ENCODE data around the gene LSAMP.

The LSAMP gene

GRCh38 chr3:116165641-116166040 is 279.6 kb downstream of the LSAMP start:
- Histone ChIP-seq H3K27ac (ENCODE audit: poor library complexity, severe bottlenecking) (no peak overlapping the region), H3K4me1 (ENCODE audit: insufficient read depth, poor library complexity, severe bottlenecking) (no peaks in the 10 kb centered on the region), H3K9me3 (ENCODE audit: severe bottlenecking) (no peaks in the 10 kb centered on the region), H3K27me3 (ENCODE audit: insufficient read depth, poor library complexity, severe bottlenecking) (no peaks in the 10 kb centered on the region), H3K36me3 (ENCODE audit: low read depth) (no peaks in the 10 kb centered on the region), H3K4me3 (ENCODE audit: severe bottlenecking) (no peak overlapping the region)
- ATAC-seq (ENCODE audit: low read depth) (no peak), DNase-seq (ENCODE audit: low spot score) (no peak)
- no peak for TF ChIP-seq CTCF (IDR thresholded peaks at IDR 0.05; ENCODE audit: poor library complexity, severe bottlenecking)

DNA sequence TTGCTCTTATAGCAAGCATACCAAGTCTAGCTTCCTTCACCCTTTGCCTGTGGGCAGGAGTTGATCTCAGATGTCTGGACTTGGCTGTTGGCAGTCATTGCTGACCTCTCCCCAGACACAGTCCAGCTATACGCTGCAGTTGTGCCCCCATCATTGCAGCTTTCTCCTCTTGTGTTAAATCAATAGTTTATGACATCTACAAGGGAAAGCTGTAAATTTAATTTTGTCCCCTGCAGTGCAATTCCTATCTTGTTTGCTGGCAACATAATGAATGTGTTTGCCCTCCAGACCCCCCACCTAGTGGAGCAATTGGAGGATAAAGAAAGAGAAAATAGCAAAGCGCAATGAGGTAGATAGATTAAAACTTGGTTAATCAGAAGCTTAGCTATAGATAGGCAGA is 280.2 kb downstream of the LSAMP start:
- TF ChIP-seq CTCF (IDR thresholded peaks at IDR 0.05; ENCODE audit: poor library complexity, severe bottlenecking) = no peak
- ATAC-seq (ENCODE audit: low read depth) = no peak
- no peaks in the 10 kb centered on the region for H3K27me3 ChIP-seq (ENCODE audit: insufficient read depth, poor library complexity, severe bottlenecking)
- H3K36me3 ChIP-seq (ENCODE audit: low read depth) = no peaks in the 10 kb centered on the region
- no peaks in the 10 kb centered on the region for H3K4me1 ChIP-seq (ENCODE audit: insufficient read depth, poor library complexity, severe bottlenecking)
- H3K4me3 ChIP-seq (ENCODE audit: severe bottlenecking) = no peak overlapping the region
- no peak overlapping the region for H3K27ac ChIP-seq (ENCODE audit: poor library complexity, severe bottlenecking)
- DNase-seq (ENCODE audit: low spot score) = no peak
- H3K9me3 ChIP-seq (ENCODE audit: severe bottlenecking) = no peaks in the 10 kb centered on the region

GRCh38 chr3:116164039-116164438 is 281.2 kb downstream of the LSAMP start:
- no peak for TF ChIP-seq CTCF (IDR thresholded peaks at IDR 0.05; ENCODE audit: poor library complexity, severe bottlenecking)
- Histone ChIP-seq H3K4me1 (ENCODE audit: insufficient read depth, poor library complexity, severe bottlenecking) (no peaks in the 10 kb centered on the region), H3K27ac (ENCODE audit: poor library complexity, severe bottlenecking) (no peak overlapping the region), H3K27me3 (ENCODE audit: insufficient read depth, poor library complexity, severe bottlenecking) (no peaks in the 10 kb centered on the region), H3K9me3 (ENCODE audit: severe bottlenecking) (no peaks in the 10 kb centered on the region), H3K4me3 (ENCODE audit: severe bottlenecking) (no peak overlapping the region), H3K36me3 (ENCODE audit: low read depth) (no peaks in the 10 kb centered on the region)
- ATAC-seq (ENCODE audit: low read depth) = no peak
- no peak for DNase-seq (ENCODE audit: low spot score)

- Histone ChIP-seq H3K27ac (ENCODE audit: poor library complexity, severe bottlenecking) (no peak overlapping the region), H3K36me3 (ENCODE audit: low read depth) (no peaks in the 10 kb centered on the region), H3K4me3 (ENCODE audit: severe bottlenecking) (no peak overlapping the region), H3K4me1 (ENCODE audit: insufficient read depth, poor library complexity, severe bottlenecking) (no peaks in the 10 kb centered on the region), H3K27me3 (ENCODE audit: insufficient read depth, poor library complexity, severe bottlenecking) (no peaks in the 10 kb centered on the region), H3K9me3 (ENCODE audit: severe bottlenecking) (no peaks in the 10 kb centered on the region)
- ATAC-seq (ENCODE audit: low read depth) = peak; percentile 44; the same call in 1 of the 3 replicates
- TF ChIP-seq CTCF (IDR thresholded peaks at IDR 0.05; ENCODE audit: poor library complexity, severe bottlenecking) = no peak
- no peak for DNase-seq (ENCODE audit: low spot score)
Measured at GRCh38 chr3:116161575-116162525, 283.4 kb downstream of the LSAMP start.

- Histone ChIP-seq H3K4me1 (ENCODE audit: insufficient read depth, poor library complexity, severe bottlenecking) (no peaks in the 10 kb centered on the region), H3K27me3 (ENCODE audit: insufficient read depth, poor library complexity, severe bottlenecking) (no peaks in the 10 kb centered on the region), H3K9me3 (ENCODE audit: severe bottlenecking) (no peaks in the 10 kb centered on the region), H3K36me3 (ENCODE audit: low read depth) (no peaks in the 10 kb centered on the region), H3K27ac (ENCODE audit: poor library complexity, severe bottlenecking) (no peak overlapping the region), H3K4me3 (ENCODE audit: severe bottlenecking) (no peak overlapping the region)
- TF ChIP-seq CTCF (IDR thresholded peaks at IDR 0.05; ENCODE audit: poor library complexity, severe bottlenecking) = no peak
- ATAC-seq (ENCODE audit: low read depth) (no peak), DNase-seq (ENCODE audit: low spot score) (no peak)
Measured at GRCh38 chr3:116160594-116160993, 284.7 kb downstream of the LSAMP start.

Data from RWPE2 (cell line).